ENCODE results near the gene CTSC. TPM values are rescaled to one million over a fixed set of nuclear protein-coding genes. Genes with fewer than 3 reads are reported as not detected.

The CTSC gene
- polyA plus RNA-seq, 1 donor from 2014 or later = 5.2 TPM

- no peak overlapping the region for H3K4me2 ChIP-seq (ENCODE audit: low read length)
- H4K20me1 ChIP-seq (ENCODE audit: insufficient read depth) = no peaks in the 10 kb centered on the region
- no peak overlapping the region for H2AFZ ChIP-seq (ENCODE audit: low read depth, low read length)
- TF ChIP-seq POLR2AphosphoS5 (IDR thresholded peaks at IDR 0.05) (no peak), EZH2 (IDR thresholded peaks at IDR 0.05; ENCODE audit: borderline replicate concordance, insufficient read depth, low read length, poor library complexity, severe bottlenecking) (no peak), RAD21 (conservative IDR thresholded peaks at IDR 0.05) (no peak), EP300 (conservative IDR thresholded peaks at IDR 0.05; ENCODE audit: poor library complexity, severe bottlenecking) (no peak), SMC3 (conservative IDR thresholded peaks at IDR 0.05; ENCODE audit: poor library complexity) (no peak), REST (IDR thresholded peaks at IDR 0.05; ENCODE audit: borderline replicate concordance) (no peak), MXI1 (conservative IDR thresholded peaks at IDR 0.05; ENCODE audit: poor library complexity, severe bottlenecking) (no peak), TAF1 (IDR thresholded peaks at IDR 0.05; ENCODE audit: low read depth) (no peak)
- TF ChIP-seq, protein P1, sequence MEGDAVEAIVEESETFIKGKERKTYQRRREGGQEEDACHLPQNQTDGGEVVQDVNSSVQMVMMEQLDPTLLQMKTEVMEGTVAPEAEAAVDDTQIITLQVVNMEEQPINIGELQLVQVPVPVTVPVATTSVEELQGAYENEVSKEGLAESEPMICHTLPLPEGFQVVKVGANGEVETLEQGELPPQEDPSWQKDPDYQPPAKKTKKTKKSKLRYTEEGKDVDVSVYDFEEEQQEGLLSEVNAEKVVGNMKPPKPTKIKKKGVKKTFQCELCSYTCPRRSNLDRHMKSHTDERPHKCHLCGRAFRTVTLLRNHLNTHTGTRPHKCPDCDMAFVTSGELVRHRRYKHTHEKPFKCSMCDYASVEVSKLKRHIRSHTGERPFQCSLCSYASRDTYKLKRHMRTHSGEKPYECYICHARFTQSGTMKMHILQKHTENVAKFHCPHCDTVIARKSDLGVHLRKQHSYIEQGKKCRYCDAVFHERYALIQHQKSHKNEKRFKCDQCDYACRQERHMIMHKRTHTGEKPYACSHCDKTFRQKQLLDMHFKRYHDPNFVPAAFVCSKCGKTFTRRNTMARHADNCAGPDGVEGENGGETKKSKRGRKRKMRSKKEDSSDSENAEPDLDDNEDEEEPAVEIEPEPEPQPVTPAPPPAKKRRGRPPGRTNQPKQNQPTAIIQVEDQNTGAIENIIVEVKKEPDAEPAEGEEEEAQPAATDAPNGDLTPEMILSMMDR (IDR thresholded peaks at IDR 0.05; ENCODE audit: poor library complexity, severe bottlenecking) = no peak
- no peaks in the 10 kb centered on the region for H3K79me2 ChIP-seq (replicated peaks; ENCODE audit: insufficient read depth, low read length)
- H3K9me3 ChIP-seq (ENCODE audit: low read length) = no peaks in the 10 kb centered on the region
- no peak overlapping the region for H3K9ac ChIP-seq (ENCODE audit: low read length)
- no peak overlapping the region for H3K4me3 ChIP-seq (ENCODE audit: low read length)
- no peak overlapping the region for H3K27ac ChIP-seq (ENCODE audit: low read length)
- no peaks in the 10 kb centered on the region for H3K36me3 ChIP-seq (ENCODE audit: insufficient read depth, low read length)
- H3K9me2 ChIP-seq (ENCODE audit: insufficient read depth, low read length) = no peaks in the 10 kb centered on the region
- no peaks in the 10 kb centered on the region for H3F3A ChIP-seq (ENCODE audit: insufficient read depth, low read length, poor library complexity, severe bottlenecking)
- H3K27me3 ChIP-seq (ENCODE audit: insufficient read depth, low read depth, low read length) = no peaks in the 10 kb centered on the region
Measured at GRCh38 chr11:88341522-88342251, 4.2 kb upstream of the CTSC start.

DNA sequence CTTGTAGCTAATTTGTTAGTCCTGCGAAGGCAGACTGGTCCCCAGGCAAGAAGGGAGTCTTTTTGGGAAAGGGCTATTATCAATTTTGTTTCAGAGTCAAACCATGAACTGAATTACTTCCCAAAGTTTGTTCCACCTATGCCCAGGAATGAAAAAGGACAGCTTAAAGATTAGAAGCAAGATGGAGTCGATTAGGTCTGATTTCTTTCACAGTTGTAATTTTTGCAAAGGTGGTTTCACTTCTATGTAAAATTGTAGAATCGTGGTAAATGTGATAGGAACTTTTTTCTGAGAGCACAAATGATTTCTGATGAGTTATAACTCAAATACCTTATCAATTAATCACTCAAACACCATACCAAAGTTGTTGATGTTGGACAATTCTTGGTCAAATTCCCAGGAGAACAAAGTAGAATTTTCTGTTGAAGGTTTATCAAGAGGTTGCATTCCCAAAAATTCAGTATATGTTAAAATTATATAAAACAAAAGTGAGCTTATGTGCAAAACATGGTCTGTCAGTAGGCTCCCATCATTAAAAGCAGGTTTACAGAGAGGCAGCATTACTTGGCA lies 2.9 kb upstream of the CTSC start:
- Histone ChIP-seq H3K9me3 (ENCODE audit: low read length) (no peaks in the 10 kb centered on the region), H4K20me1 (ENCODE audit: insufficient read depth) (no peaks in the 10 kb centered on the region)

More for the DNA sequence above, 2.9 kb upstream of the CTSC start:
- H3K9ac ChIP-seq (ENCODE audit: low read length) = no peak overlapping the region
- H3K9me2 ChIP-seq (ENCODE audit: insufficient read depth, low read length) = no peaks in the 10 kb centered on the region
- no peak overlapping the region for H3K27ac ChIP-seq (ENCODE audit: low read length)
- no peak overlapping the region for H3K4me3 ChIP-seq (ENCODE audit: low read length)
- no peaks in the 10 kb centered on the region for H3K36me3 ChIP-seq (ENCODE audit: insufficient read depth, low read length)
- H3K4me2 ChIP-seq (ENCODE audit: low read length) = no peak overlapping the region
- no peak for TF ChIP-seq EZH2 (IDR thresholded peaks at IDR 0.05; ENCODE audit: borderline replicate concordance, insufficient read depth, low read length, poor library complexity, severe bottlenecking)
- no peak for TF ChIP-seq TAF1 (IDR thresholded peaks at IDR 0.05; ENCODE audit: low read depth)
- TF ChIP-seq REST (IDR thresholded peaks at IDR 0.05; ENCODE audit: borderline replicate concordance) = no peak
- TF ChIP-seq SMC3 (conservative IDR thresholded peaks at IDR 0.05; ENCODE audit: poor library complexity) = no peak
- TF ChIP-seq EP300 (conservative IDR thresholded peaks at IDR 0.05; ENCODE audit: poor library complexity, severe bottlenecking) = no peak
- no peak for TF ChIP-seq RAD21 (conservative IDR thresholded peaks at IDR 0.05)
- TF ChIP-seq, protein P1 (IDR thresholded peaks at IDR 0.05; ENCODE audit: poor library complexity, severe bottlenecking) = no peak
- no peak for TF ChIP-seq POLR2AphosphoS5 (IDR thresholded peaks at IDR 0.05)
- no peak for TF ChIP-seq MXI1 (conservative IDR thresholded peaks at IDR 0.05; ENCODE audit: poor library complexity, severe bottlenecking)
- no peaks in the 10 kb centered on the region for H3K79me2 ChIP-seq (replicated peaks; ENCODE audit: insufficient read depth, low read length)
- H3F3A ChIP-seq (ENCODE audit: insufficient read depth, low read length, poor library complexity, severe bottlenecking) = no peaks in the 10 kb centered on the region
- no peaks in the 10 kb centered on the region for H3K27me3 ChIP-seq (ENCODE audit: insufficient read depth, low read depth, low read length)
- H2AFZ ChIP-seq (ENCODE audit: low read depth, low read length) = no peak overlapping the region
